GM06990 (cell line): ENCODE results near the gene CD101.

Experiments
- DNase-seq: peaks from one replicate; pipeline ENCODE4 v3.0.0-alpha.2; 2011; ENCODE audit not compliant: insufficient read length; ENCODE audit errors: extremely low read depth
- H3K27me3 ChIP-seq: replicated peaks from 2 replicates; pipeline ENCODE4 v1.6.0; 2011; ENCODE audit warnings: low read length; ENCODE audit not compliant: control insufficient read depth, insufficient read depth
- H3K36me3 ChIP-seq: 2 replicates; pipeline ENCODE4 v1.5.1; 2011; ENCODE audit warnings: low read length; ENCODE audit not compliant: control insufficient read depth, insufficient read depth
- H3K4me3 ChIP-seq: replicated peaks from 2 replicates; pipeline ENCODE4 v1.5.1; 2011; ENCODE audit warnings: low read depth, mild to moderate bottlenecking, control low read depth, low read length
- TF ChIP-seq, protein P1 (sequence below): IDR thresholded peaks from 2 replicates; pipeline ENCODE4 v1.5.1; 2011; ENCODE audit warnings: low read length, control low read depth, mild to moderate bottlenecking, inconsistent platforms; ENCODE audit not compliant: insufficient read depth, poor library complexity, severe bottlenecking

The CD101 gene

GRCh38 chr1:116958977-116959376, 42.6 kb upstream of the CD101 start:
- no peaks in the 10 kb centered on the region for H3K27me3 ChIP-seq
- H3K36me3 ChIP-seq = no peaks in the 10 kb centered on the region
- TF ChIP-seq, protein P1, sequence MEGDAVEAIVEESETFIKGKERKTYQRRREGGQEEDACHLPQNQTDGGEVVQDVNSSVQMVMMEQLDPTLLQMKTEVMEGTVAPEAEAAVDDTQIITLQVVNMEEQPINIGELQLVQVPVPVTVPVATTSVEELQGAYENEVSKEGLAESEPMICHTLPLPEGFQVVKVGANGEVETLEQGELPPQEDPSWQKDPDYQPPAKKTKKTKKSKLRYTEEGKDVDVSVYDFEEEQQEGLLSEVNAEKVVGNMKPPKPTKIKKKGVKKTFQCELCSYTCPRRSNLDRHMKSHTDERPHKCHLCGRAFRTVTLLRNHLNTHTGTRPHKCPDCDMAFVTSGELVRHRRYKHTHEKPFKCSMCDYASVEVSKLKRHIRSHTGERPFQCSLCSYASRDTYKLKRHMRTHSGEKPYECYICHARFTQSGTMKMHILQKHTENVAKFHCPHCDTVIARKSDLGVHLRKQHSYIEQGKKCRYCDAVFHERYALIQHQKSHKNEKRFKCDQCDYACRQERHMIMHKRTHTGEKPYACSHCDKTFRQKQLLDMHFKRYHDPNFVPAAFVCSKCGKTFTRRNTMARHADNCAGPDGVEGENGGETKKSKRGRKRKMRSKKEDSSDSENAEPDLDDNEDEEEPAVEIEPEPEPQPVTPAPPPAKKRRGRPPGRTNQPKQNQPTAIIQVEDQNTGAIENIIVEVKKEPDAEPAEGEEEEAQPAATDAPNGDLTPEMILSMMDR = no peak

GRCh38 chr1:116961606-116962005, 40.0 kb upstream of the CD101 start:
- Histone ChIP-seq H3K36me3 (no peaks in the 10 kb centered on the region), H3K27me3 (no peaks in the 10 kb centered on the region), H3K4me3 (no peak overlapping the region)
- TF ChIP-seq, protein P1 = no peak
- DNase-seq = no peak

More at GRCh38 chr1:116958977-116959376, 42.6 kb upstream of the CD101 start:
- DNase-seq = no peak
- H3K4me3 ChIP-seq = no peak overlapping the region

GRCh38 chr1:116962987-116963639, 38.4 kb upstream of the CD101 start:
- Histone ChIP-seq H3K27me3 (no peaks in the 10 kb centered on the region), H3K36me3 (no peaks in the 10 kb centered on the region), H3K4me3 (no peak overlapping the region)
- TF ChIP-seq, protein P1 = no peak
- no peak for DNase-seq

- Histone ChIP-seq H3K4me3 (no peak overlapping the region), H3K27me3 (no peaks in the 10 kb centered on the region), H3K36me3 (no peaks in the 10 kb centered on the region)
- TF ChIP-seq, protein P1 = no peak
- no peak for DNase-seq
Observed at GRCh38 chr1:116966791-116967190, 34.8 kb upstream of the CD101 start.

DNA sequence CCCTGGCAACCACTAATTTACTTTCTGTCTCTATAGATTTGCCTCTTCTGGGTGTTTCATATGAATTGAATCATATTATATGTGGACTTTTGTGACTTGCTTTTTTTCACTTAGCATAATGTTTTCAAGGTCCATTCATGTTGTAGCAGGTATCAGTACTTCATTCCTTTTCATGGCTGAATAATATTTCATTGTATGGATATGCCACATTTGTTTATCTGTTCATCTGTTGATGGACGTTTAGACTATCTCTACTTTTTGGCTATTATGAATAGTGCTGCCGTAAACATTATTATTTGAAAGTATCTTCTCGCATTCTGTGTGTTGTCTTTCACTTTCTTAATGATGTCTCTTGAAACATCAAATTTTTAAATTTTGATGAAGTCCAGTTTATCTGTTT, 32.8 kb upstream of the CD101 start:
- TF ChIP-seq, protein P1 = no peak
- H3K27me3 ChIP-seq = no peaks in the 10 kb centered on the region
- no peaks in the 10 kb centered on the region for H3K36me3 ChIP-seq
- no peak for DNase-seq
- H3K4me3 ChIP-seq = no peak overlapping the region
